ENCODE measurements around the gene PFDN4.

The PFDN4 gene

GRCh38 chr20:54227751-54228150 is 19.9 kb downstream of the PFDN4 start:
- no peak overlapping the region for H3K4me3 ChIP-seq (ENCODE audit: low read depth, low read length)
- ChIA-PET CTCF (no interaction called here), POLR2A (no interaction called here)
- H3K9me3 ChIP-seq (ENCODE audit: control insufficient read depth, insufficient read depth, low read depth, low read length), result no peaks in the 10 kb centered on the region
- H3K4me1 ChIP-seq (ENCODE audit: control insufficient read depth, insufficient read depth, low read length), result no peaks in the 10 kb centered on the region
- no peak overlapping the region for H3K27ac ChIP-seq (ENCODE audit: extremely low read depth, low read depth, low read length)
- no peak for TF ChIP-seq IKZF3 (tag by site-specific recombination; IDR thresholded peaks at IDR 0.05)
- no peak for TF ChIP-seq ZNF548 (tag by site-specific recombination; IDR thresholded peaks at IDR 0.05)
- no peak for TF ChIP-seq OSR2 (tag by site-specific recombination; IDR thresholded peaks at IDR 0.05)
- no peak for TF ChIP-seq SCRT1 (tag by site-specific recombination; IDR thresholded peaks at IDR 0.05; ENCODE audit: borderline replicate concordance)
- TF ChIP-seq ZNF239 (tag by site-specific recombination; IDR thresholded peaks at IDR 0.05), result no peak
- TF ChIP-seq PRDM2 (tag by site-specific recombination; IDR thresholded peaks at IDR 0.05; ENCODE audit: borderline replicate concordance), result no peak
- TF ChIP-seq ZIC2 (tag by site-specific recombination; IDR thresholded peaks at IDR 0.05), result no peak
- TF ChIP-seq ZBTB6 (tag by site-specific recombination; IDR thresholded peaks at IDR 0.05), result no peak
- TF ChIP-seq ZNF777 (tag by site-specific recombination; IDR thresholded peaks at IDR 0.05; ENCODE audit: borderline replicate concordance), result no peak
- TF ChIP-seq SP3 (tag by site-specific recombination; IDR thresholded peaks at IDR 0.05), result no peak
- no peak for TF ChIP-seq ZNF223 (tag by site-specific recombination; IDR thresholded peaks at IDR 0.05)
- no peaks in the 10 kb centered on the region for H3K36me3 ChIP-seq (ENCODE audit: control insufficient read depth in 2 of 2, insufficient read depth in 1 of 2, low read length in 2 of 2)

GRCh38 chr20:54228841-54229240 is 21.0 kb downstream of the PFDN4 start:
- H3K27ac ChIP-seq (ENCODE audit: extremely low read depth, low read depth, low read length), result no peak overlapping the region
- no peaks in the 10 kb centered on the region for H3K36me3 ChIP-seq (ENCODE audit: control insufficient read depth in 2 of 2, insufficient read depth in 1 of 2, low read length in 2 of 2)
- H3K4me3 ChIP-seq (ENCODE audit: low read depth, low read length), result no peak overlapping the region
- ChIA-PET CTCF (interaction anchor here (0.6 kb wide), 1 partner anchor 897 kb away, joined by 3 read pairs; no protein-coding TSS in a partner anchor), POLR2A (no interaction called here)
- TF ChIP-seq IKZF3 (tag by site-specific recombination; IDR thresholded peaks at IDR 0.05) (no peak), ZNF138 (tag by site-specific recombination; IDR thresholded peaks at IDR 0.05; ENCODE audit: borderline replicate concordance) (no peak), ZNF19 (tag by site-specific recombination; IDR thresholded peaks at IDR 0.05; ENCODE audit: low read depth) (no peak), ZNF211 (tag by site-specific recombination; IDR thresholded peaks at IDR 0.05; ENCODE audit: low read depth) (no peak), ZNF423 (tag by site-specific recombination; IDR thresholded peaks at IDR 0.05) (no peak), ZNF580 (tag by site-specific recombination; IDR thresholded peaks at IDR 0.05) (no peak), EGR2 (tag by site-specific recombination; IDR thresholded peaks at IDR 0.05; ENCODE audit: low read depth) (no peak), ZNF792 (tag by site-specific recombination; IDR thresholded peaks at IDR 0.05) (no peak), ZNF585B (tag by site-specific recombination; IDR thresholded peaks at IDR 0.05) (no peak), ZBTB21 (tag by site-specific recombination; IDR thresholded peaks at IDR 0.05) (no peak), ZNF221 (tag by site-specific recombination; IDR thresholded peaks at IDR 0.05; ENCODE audit: borderline replicate concordance) (no peak), ZNF169 (tag by site-specific recombination; IDR thresholded peaks at IDR 0.05) (no peak), ZNF571 (tag by site-specific recombination; IDR thresholded peaks at IDR 0.05) (no peak), ZBTB10 (tag by site-specific recombination; IDR thresholded peaks at IDR 0.05) (no peak), ZNF280C (tag by site-specific recombination; IDR thresholded peaks at IDR 0.05) (no peak)
- H3K4me1 ChIP-seq (ENCODE audit: control insufficient read depth, insufficient read depth, low read length), result no peaks in the 10 kb centered on the region
- H3K9me3 ChIP-seq (ENCODE audit: control insufficient read depth, insufficient read depth, low read depth, low read length), result no peaks in the 10 kb centered on the region

All from HEK293 (cell line).